ENCODE results near the gene PDE7B.

The PDE7B gene

GRCh38 chr6:136067731-136068341, 216.3 kb downstream of the PDE7B start:
- DNase-seq, result peak; percentile 74 to 91
- Histone ChIP-seq H2AK5ac (ENCODE audit: low read length) (no peak overlapping the region), H4K12ac (ENCODE audit: low read depth, low read length) (no peak overlapping the region), H2BK120ac (ENCODE audit: insufficient read depth, low read length, poor library complexity) (peak overlapping the region; percentile 22), H3K4me1 (ENCODE audit: control insufficient read depth in 1 of 2, insufficient read depth in 2 of 2, low read length in 2 of 2) (peaks cover 3 to 7% of the 10 kb centered on the region in 2 experiments), H3K79me1 (ENCODE audit: low read length) (no peaks in the 10 kb centered on the region), H2AFZ (ENCODE audit: insufficient read depth, low read length, poor library complexity) (no peak overlapping the region), H3K27me3 (ENCODE audit: insufficient read depth, low read length) (no peaks in the 10 kb centered on the region), H3K4me2 (ENCODE audit: low read length) (peak overlapping the region; percentile 30), H4K91ac (ENCODE audit: low read depth, low read length) (no peak overlapping the region), H3K23ac (ENCODE audit: low read length) (no peak overlapping the region), H2BK5ac (ENCODE audit: low read depth, low read length, poor library complexity) (peak overlapping the region; percentile 14), H3K9me3 (ENCODE audit: insufficient read depth, low read depth, low read length) (no peaks in the 10 kb centered on the region), H3K9ac (ENCODE audit: low read length) (no peak overlapping the region), H3K4ac (ENCODE audit: low read depth, low read length) (no peak overlapping the region), H2BK12ac (ENCODE audit: low read length) (no peak overlapping the region), H3K79me2 (ENCODE audit: control insufficient read depth, insufficient read depth, low read length, poor library complexity) (no peaks in the 10 kb centered on the region), H3K4me3 (ENCODE audit: low read depth, low read length) (no peak overlapping the region), H4K8ac (ENCODE audit: low read depth, low read length) (peak overlapping the region; percentile 54), H3K18ac (ENCODE audit: low read length) (no peak overlapping the region), H3K27ac (ENCODE audit: low read depth, low read length) (no peak overlapping the region), H3K14ac (ENCODE audit: low read length) (peak overlapping the region; percentile 70), H3K36me3 (ENCODE audit: control insufficient read depth in 1 of 2, insufficient read depth in 2 of 2, low read length in 2 of 2) (no peaks in the 10 kb centered on the region)
- no CpG with 5 or more reads among the region's 10 CpGs for WGBS (ENCODE audit: extremely low coverage, insufficient coverage, insufficient read length)

- Histone ChIP-seq H3K4me3 (ENCODE audit: low read depth, low read length) (no peak overlapping the region), H3K23ac (ENCODE audit: low read length) (no peak overlapping the region), H3K27ac (ENCODE audit: low read depth, low read length) (no peak overlapping the region), H3K4me1 (ENCODE audit: control insufficient read depth in 1 of 2, insufficient read depth in 2 of 2, low read length in 2 of 2) (peaks cover 3 to 7% of the 10 kb centered on the region in 2 experiments), H4K8ac (ENCODE audit: low read depth, low read length) (no peak overlapping the region), H3K79me1 (ENCODE audit: low read length) (no peaks in the 10 kb centered on the region), H2BK120ac (ENCODE audit: insufficient read depth, low read length, poor library complexity) (no peak overlapping the region), H3K4ac (ENCODE audit: low read depth, low read length) (no peak overlapping the region), H3K27me3 (ENCODE audit: insufficient read depth, low read length) (no peaks in the 10 kb centered on the region), H2BK12ac (ENCODE audit: low read length) (no peak overlapping the region), H3K79me2 (ENCODE audit: control insufficient read depth, insufficient read depth, low read length, poor library complexity) (no peaks in the 10 kb centered on the region), H4K12ac (ENCODE audit: low read depth, low read length) (no peak overlapping the region), H3K9ac (ENCODE audit: low read length) (no peak overlapping the region), H2AFZ (ENCODE audit: insufficient read depth, low read length, poor library complexity) (no peak overlapping the region), H2AK5ac (ENCODE audit: low read length) (no peak overlapping the region), H4K91ac (ENCODE audit: low read depth, low read length) (no peak overlapping the region), H3K36me3 (ENCODE audit: control insufficient read depth in 1 of 2, insufficient read depth in 2 of 2, low read length in 2 of 2) (no peaks in the 10 kb centered on the region), H3K18ac (ENCODE audit: low read length) (no peak overlapping the region), H2BK5ac (ENCODE audit: low read depth, low read length, poor library complexity) (no peak overlapping the region), H3K4me2 (ENCODE audit: low read length) (peak overlapping the region; percentile 13), H3K9me3 (ENCODE audit: insufficient read depth, low read depth, low read length) (no peaks in the 10 kb centered on the region), H3K14ac (ENCODE audit: low read length) (no peak overlapping the region)
- peak in 1 of 2 donors; percentile 41 for DNase-seq
- WGBS (ENCODE audit: extremely low coverage, insufficient coverage, insufficient read length), result no CpG with 5 or more reads among the region's 2 CpGs
These were observed 217.6 kb downstream of the PDE7B start for GRCh38 chr6:136069119-136069518.

GRCh38 chr6:136070815-136071214, 219.3 kb downstream of the PDE7B start:
- no peak overlapping the region for H4K12ac ChIP-seq (ENCODE audit: low read depth, low read length)
- WGBS (ENCODE audit: extremely low coverage, insufficient coverage, insufficient read length), result no CpG with 5 or more reads among the region's 5 CpGs

GRCh38 chr6:136072691-136073090, 221.2 kb downstream of the PDE7B start:
- Histone ChIP-seq H4K12ac (ENCODE audit: low read depth, low read length) (no peak overlapping the region), H3K4me3 (ENCODE audit: low read depth, low read length) (no peak overlapping the region), H2AK5ac (ENCODE audit: low read length) (no peak overlapping the region), H3K18ac (ENCODE audit: low read length) (no peak overlapping the region), H4K8ac (ENCODE audit: low read depth, low read length) (no peak overlapping the region), H3K4me1 (ENCODE audit: control insufficient read depth in 1 of 2, insufficient read depth in 2 of 2, low read length in 2 of 2) (peaks cover 3 to 5% of the 10 kb centered on the region in 2 experiments), H3K14ac (ENCODE audit: low read length) (no peak overlapping the region), H2BK12ac (ENCODE audit: low read length) (no peak overlapping the region), H3K27ac (ENCODE audit: low read depth, low read length) (no peak overlapping the region), H3K9ac (ENCODE audit: low read length) (no peak overlapping the region), H2AFZ (ENCODE audit: insufficient read depth, low read length, poor library complexity) (no peak overlapping the region), H3K36me3 (ENCODE audit: control insufficient read depth in 1 of 2, insufficient read depth in 2 of 2, low read length in 2 of 2) (no peaks in the 10 kb centered on the region), H3K4me2 (ENCODE audit: low read length) (no peak overlapping the region), H3K23ac (ENCODE audit: low read length) (no peak overlapping the region), H3K27me3 (ENCODE audit: insufficient read depth, low read length) (no peaks in the 10 kb centered on the region), H3K9me3 (ENCODE audit: insufficient read depth, low read depth, low read length) (no peaks in the 10 kb centered on the region), H3K4ac (ENCODE audit: low read depth, low read length) (no peak overlapping the region), H3K79me1 (ENCODE audit: low read length) (no peaks in the 10 kb centered on the region), H4K91ac (ENCODE audit: low read depth, low read length) (no peak overlapping the region), H3K79me2 (ENCODE audit: control insufficient read depth, insufficient read depth, low read length, poor library complexity) (no peaks in the 10 kb centered on the region), H2BK5ac (ENCODE audit: low read depth, low read length, poor library complexity) (no peak overlapping the region), H2BK120ac (ENCODE audit: insufficient read depth, low read length, poor library complexity) (no peak overlapping the region)
- DNase-seq, result no peak
- no CpG with 5 or more reads among the region's 7 CpGs for WGBS (ENCODE audit: extremely low coverage, insufficient coverage, insufficient read length)

More at GRCh38 chr6:136070815-136071214, 219.3 kb downstream of the PDE7B start:
- peaks cover 3 to 7% of the 10 kb centered on the region in 2 experiments for H3K4me1 ChIP-seq (ENCODE audit: control insufficient read depth in 1 of 2, insufficient read depth in 2 of 2, low read length in 2 of 2)
- H3K79me2 ChIP-seq (ENCODE audit: control insufficient read depth, insufficient read depth, low read length, poor library complexity), result no peaks in the 10 kb centered on the region
- H3K18ac ChIP-seq (ENCODE audit: low read length), result no peak overlapping the region
- no peaks in the 10 kb centered on the region for H3K9me3 ChIP-seq (ENCODE audit: insufficient read depth, low read depth, low read length)
- no peak overlapping the region for H4K8ac ChIP-seq (ENCODE audit: low read depth, low read length)
- H3K27ac ChIP-seq (ENCODE audit: low read depth, low read length), result no peak overlapping the region
- no peak overlapping the region for H2BK12ac ChIP-seq (ENCODE audit: low read length)
- no peaks in the 10 kb centered on the region for H3K79me1 ChIP-seq (ENCODE audit: low read length)
- no peak overlapping the region for H3K4ac ChIP-seq (ENCODE audit: low read depth, low read length)
- no peak overlapping the region for H3K4me2 ChIP-seq (ENCODE audit: low read length)
- DNase-seq, result no peak
- H2AFZ ChIP-seq (ENCODE audit: insufficient read depth, low read length, poor library complexity), result no peak overlapping the region
- no peak overlapping the region for H3K23ac ChIP-seq (ENCODE audit: low read length)
- H3K27me3 ChIP-seq (ENCODE audit: insufficient read depth, low read length), result no peaks in the 10 kb centered on the region
- H2AK5ac ChIP-seq (ENCODE audit: low read length), result no peak overlapping the region
- H4K91ac ChIP-seq (ENCODE audit: low read depth, low read length), result no peak overlapping the region
- H3K14ac ChIP-seq (ENCODE audit: low read length), result no peak overlapping the region
- no peak overlapping the region for H2BK120ac ChIP-seq (ENCODE audit: insufficient read depth, low read length, poor library complexity)
- no peak overlapping the region for H3K9ac ChIP-seq (ENCODE audit: low read length)
- no peaks in the 10 kb centered on the region for H3K36me3 ChIP-seq (ENCODE audit: control insufficient read depth in 1 of 2, insufficient read depth in 2 of 2, low read length in 2 of 2)
- H3K4me3 ChIP-seq (ENCODE audit: low read depth, low read length), result no peak overlapping the region
- H2BK5ac ChIP-seq (ENCODE audit: low read depth, low read length, poor library complexity), result no peak overlapping the region
